HG03520 (cell line): ENCODE measurements around the gene HAUS1.
A peak's percentile ranks its signal among the peaks of the same experiment; 100 is the strongest.
"Not testable (repeated sequence)": the region's sequence is repeated elsewhere in the genome, so short reads cannot be mapped to it uniquely, and the experiment has no call there.

Source experiments
- ATAC-seq: cut with Tn5 transposase; IDR thresholded peaks from one replicate; pipeline ENCODE4 v1.9.1; 2021; ENCODE audit warnings: mild to moderate bottlenecking, moderate library complexity; ENCODE audit not compliant: unreplicated experiment

HAUS1 gene

DNA sequence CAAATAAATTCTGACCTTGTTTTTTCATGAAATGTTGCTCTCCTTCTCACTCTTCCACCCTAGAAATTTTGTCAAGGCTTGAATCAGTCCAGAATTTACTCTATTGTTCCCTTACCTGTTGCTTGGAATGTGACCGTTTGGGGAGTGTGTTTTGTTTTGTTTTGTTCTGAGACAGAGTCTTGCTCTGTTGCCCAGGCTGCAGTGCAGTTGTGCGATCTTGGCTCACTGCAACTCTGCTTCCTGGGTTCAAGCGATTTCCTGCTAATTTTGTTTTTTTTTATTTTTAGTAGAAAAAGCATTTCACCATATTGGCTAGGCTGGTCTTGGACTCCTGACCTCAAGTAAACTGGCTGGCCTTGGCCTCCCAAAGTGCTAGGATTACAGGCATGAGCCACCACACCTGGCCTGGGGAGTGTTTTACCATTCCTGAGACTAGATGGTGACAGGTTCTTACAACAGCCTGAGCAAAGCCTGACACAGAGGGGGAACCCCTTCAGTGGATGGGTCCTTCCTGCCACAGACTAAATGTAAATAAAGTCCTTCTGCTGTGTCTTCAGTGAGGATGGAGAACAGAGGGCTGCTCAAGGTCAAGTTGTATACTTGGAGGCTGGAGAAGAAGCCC, 52.0 kb downstream of the HAUS1 start:
- ATAC-seq: no peak

DNA sequence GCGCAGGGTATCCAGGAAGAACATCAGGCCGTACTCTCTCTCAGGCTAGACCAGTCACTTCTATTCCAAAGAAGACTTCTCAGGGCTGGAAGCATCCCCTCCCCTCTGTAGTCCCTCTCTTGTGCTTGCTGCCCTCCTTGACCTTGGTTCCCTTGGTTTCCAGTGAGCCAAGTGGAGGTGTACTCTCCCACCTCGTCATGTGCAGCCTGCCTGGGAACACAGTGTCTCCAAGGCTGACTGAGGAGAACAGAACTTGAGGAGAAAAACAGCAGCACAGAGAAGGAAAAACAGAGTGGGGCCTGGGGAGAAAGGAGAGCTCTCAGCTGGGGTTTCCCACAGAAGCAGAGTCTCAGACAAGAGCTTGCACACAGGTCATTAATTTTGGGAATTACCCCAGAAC, 52.7 kb downstream of the HAUS1 start:
- no peak for ATAC-seq

- ATAC-seq: no peak
Measured at GRCh38 chr18:46158499-46158898, 54.3 kb downstream of the HAUS1 start.

- ATAC-seq: no peak
Measured at GRCh38 chr18:46160050-46160798, 56.0 kb downstream of the HAUS1 start.

- not testable (repeated sequence) for ATAC-seq
Measured at GRCh38 chr18:46160840-46161239, 56.7 kb downstream of the HAUS1 start.

GRCh38 chr18:46161703-46162396, 57.7 kb downstream of the HAUS1 start:
- no peak for ATAC-seq

DNA sequence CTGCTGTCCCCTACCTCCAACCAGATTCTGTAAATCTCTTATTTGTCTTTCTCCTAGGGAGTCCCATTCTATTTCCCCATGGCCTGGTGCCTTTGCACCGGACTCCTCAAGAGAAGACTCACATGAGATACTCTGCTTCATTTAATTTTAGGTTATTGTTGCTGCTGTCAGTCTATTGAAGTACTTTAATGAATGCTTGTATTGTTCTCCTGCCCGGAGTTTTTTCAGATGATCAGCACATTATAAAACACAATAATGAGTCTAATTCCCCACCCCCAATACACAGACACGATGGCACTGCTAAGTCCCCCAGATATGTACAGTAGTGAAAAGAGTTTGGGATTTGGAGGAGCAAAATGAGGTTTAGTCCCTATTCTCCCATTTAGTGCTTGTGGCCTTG, 58.9 kb downstream of the HAUS1 start:
- ATAC-seq: no peak

DNA sequence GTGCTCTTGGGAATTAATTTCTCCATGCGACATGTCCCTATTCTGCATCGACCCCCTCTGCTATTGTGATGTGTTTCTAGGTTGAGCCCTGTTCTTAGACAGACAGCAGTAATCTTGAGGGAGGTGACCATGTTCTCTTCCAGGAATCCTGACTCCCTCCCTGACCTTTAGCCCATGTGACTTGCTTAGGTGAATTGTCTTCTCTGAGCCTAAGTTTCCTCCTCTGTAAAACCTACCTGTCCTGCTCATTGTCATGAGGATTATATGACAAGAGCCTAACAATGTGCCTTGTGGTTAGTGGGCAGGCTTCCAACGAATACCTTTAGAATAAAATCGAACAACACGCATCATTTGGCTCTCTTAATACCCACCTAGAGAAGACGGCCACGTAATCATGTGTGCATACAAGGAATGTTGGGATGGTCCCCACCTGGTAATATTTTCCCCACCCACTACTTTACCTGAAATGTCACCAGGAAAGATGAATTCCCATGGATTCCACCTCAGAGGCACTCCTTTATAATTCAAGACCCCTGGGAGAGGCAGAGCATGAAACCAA, 59.8 kb downstream of the HAUS1 start:
- ATAC-seq: no peak

DNA sequence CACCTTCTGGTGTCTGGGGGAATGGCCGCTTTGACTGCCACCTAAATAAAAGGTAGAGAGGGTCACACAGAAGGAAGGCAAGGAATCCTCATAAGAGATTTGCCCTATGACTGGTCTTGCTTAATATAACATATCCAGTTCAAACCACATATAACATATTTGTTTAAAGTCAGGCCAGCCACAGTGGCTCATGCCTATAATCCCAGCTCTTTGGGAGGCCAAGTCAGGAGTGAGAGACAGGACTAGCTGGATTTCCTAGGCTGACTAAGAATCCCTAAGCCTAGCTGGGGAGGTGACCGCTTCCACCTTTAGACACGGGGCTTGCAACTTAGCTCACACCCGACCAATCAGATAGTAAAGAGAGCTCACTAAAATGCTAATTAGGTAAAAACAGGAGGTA, 60.3 kb downstream of the HAUS1 start:
- ATAC-seq: not testable (repeated sequence)

DNA sequence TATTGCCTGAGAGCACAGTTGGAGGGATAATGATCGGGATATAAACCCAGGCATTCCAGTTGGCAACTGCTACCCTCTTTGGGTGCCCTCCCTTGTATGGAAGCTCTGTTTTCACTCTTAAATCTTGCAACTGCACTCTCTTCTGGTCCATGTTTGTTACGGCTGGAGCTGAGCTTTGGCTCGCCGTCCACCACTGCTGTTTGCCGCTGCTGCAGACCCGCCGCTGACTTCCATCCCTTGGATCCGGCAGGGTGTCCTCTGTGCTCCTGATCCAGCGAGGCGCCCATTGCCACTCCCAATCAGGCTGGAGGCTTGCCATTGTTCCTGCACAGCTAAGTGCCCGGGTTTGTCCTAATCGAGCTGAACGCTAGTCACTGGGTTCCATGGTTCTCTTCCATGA, 60.7 kb downstream of the HAUS1 start:
- ATAC-seq: no peak

DNA sequence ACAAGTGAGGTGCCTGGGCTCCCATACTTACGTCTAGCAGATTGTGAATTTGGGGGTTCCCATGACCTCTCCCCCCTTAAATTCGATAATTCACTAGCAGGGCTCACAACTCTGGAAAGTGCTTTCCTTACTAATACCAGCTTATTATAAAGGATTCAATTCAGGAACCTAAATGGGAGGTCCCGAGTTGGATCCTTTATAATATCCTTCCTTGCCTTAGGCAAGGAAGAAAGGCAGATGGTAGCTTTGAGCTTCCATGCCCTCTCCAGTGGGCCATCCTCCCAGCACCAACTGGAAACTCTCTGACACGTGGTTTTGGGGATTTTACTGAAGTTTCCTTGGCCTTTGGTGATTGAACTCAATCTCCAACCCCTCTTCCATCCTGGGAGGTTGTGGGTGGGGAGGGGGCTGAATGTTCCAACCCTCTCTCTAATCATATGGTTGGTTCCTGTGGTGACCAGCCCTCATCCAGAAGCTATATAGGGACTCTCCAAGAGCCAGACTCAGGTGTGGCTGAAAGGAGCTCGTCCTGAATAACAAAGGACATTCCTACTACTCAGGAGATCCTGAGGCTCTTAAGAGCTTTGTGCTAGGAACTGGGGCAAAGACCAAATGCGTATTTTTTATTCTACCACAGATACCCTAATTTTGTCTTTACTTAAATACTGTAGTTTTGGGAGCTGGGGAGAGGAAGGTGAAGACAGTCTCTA, 62.2 kb downstream of the HAUS1 start:
- ATAC-seq: no peak

- peak; percentile 97 for ATAC-seq
Measured at GRCh38 chr18:46167971-46168370, 63.8 kb downstream of the HAUS1 start.

- no peak for ATAC-seq
Measured at GRCh38 chr18:46169464-46169941, 65.3 kb downstream of the HAUS1 start.

- no peak for ATAC-seq
Measured at GRCh38 chr18:46171331-46171730, 67.1 kb downstream of the HAUS1 start.

- peak; percentile 78 for ATAC-seq
Measured at GRCh38 chr18:46173393-46174341, 69.5 kb downstream of the HAUS1 start.

- no peak for ATAC-seq
Measured at GRCh38 chr18:46174342-46175041, 70.3 kb downstream of the HAUS1 start.

GRCh38 chr18:46176001-46176400, 71.8 kb downstream of the HAUS1 start:
- ATAC-seq: no peak
